Stomach smooth muscle (tissue), 2 donors: ENCODE data around the gene MCTP1.
"Not testable (repeated sequence)": the region's sequence is repeated elsewhere in the genome, so short reads cannot be mapped to it uniquely, and the experiment has no call there.

ENCODE experiments used
- H3K27ac ChIP-seq: one replicate; pipeline ENCODE4 v1.7.0; 2013; ENCODE audit warnings: mild to moderate bottlenecking, low read length, inconsistent platforms
- H3K27me3 ChIP-seq, 2 donors: one replicate each; pipeline ENCODE4 v1.7.0; 2013; ENCODE audit warnings: low read length in 2 of 2; ENCODE audit not compliant: insufficient read depth in 2 of 2, control insufficient read depth in 1 of 2
- H3K36me3 ChIP-seq, 2 donors: one replicate each; pipeline ENCODE4 v1.7.0; 2013; ENCODE audit warnings: low read length in 2 of 2; ENCODE audit not compliant: control insufficient read depth in 2 of 2, insufficient read depth in 2 of 2
- H3K4me1 ChIP-seq: one replicate; pipeline ENCODE4 v1.7.0; 2013; ENCODE audit warnings: low read length; ENCODE audit not compliant: control insufficient read depth, insufficient read depth
- H3K4me3 ChIP-seq, 2 donors: one replicate each; pipeline ENCODE4 v1.7.0; 2013; ENCODE audit warnings: low read length in 2 of 2
- H3K9ac ChIP-seq, 2 donors: one replicate each; pipeline ENCODE4 v1.7.0; 2013; ENCODE audit warnings: low read length in 2 of 2, mild to moderate bottlenecking in 1 of 2
- H3K9me3 ChIP-seq, 2 donors: one replicate each; pipeline ENCODE4 v1.7.0; 2013; ENCODE audit warnings: low read length in 2 of 2; ENCODE audit not compliant: control insufficient read depth in 2 of 2
- donor health status: healthy.
- donor health status: Pancreatic carcinoma.

The MCTP1 gene

DNA sequence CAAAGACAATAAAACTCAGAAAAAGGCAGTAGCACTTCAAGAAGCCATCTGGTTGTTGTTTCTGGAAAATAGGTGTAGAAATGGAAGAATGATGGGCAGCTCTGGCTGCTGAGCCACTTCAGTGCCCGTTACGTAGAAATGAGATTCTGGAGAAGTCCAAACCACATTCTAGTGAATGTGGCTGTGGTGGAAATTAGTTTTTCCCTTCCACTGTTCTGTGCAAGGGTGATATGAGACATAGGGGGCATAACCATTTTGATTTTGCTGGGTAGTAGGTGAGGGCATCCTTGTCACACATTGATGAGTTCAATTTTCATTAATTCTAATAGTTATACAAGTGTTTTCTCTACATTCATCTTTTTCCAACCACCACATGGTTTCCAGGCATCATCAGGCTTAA lies 275.1 kb downstream of the MCTP1 start:
- H3K9me3 ChIP-seq: peaks cover 0 to 3% of the 10 kb centered on the region in 2 donors
- no peaks in the 10 kb centered on the region for H3K27me3 ChIP-seq
- no peaks in the 10 kb centered on the region for H3K36me3 ChIP-seq
- no peaks in the 10 kb centered on the region for H3K4me1 ChIP-seq
- H3K9ac ChIP-seq: no peak overlapping the region
- no peak overlapping the region for H3K27ac ChIP-seq
- no peak overlapping the region for H3K4me3 ChIP-seq

DNA sequence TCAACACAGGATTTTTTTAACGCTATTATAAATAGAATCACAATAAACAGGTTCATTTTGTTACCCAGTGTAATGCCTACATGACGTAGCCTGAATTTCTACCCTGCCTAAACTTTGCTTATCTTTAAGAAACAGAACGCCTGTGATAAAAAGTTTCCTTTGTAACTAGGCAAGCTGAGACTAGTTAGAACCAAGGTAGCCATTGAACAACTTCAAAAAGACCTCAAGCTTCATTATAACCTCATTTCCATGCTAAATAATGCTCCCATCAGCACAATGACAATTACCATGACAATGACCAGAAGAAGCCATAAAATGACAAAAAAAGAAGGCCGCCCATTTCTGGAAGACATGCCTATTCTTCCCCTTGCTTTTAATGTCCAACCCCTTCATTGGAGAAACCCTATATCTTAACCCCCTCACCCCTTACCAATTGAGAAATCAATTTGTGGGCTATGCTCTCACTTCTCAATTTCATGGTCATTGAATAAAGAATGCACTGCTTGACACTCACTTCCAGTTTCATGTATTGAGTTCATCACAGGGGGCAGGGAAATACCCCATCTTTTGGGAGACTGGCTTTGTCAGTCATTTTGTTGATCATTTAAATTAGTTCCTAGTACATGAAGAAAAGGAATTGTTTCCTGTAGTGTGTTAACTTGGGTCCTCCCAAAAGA lies 276.8 kb downstream of the MCTP1 start:
- Histone ChIP-seq H3K4me1 (no peaks in the 10 kb centered on the region), H3K9ac (no peak overlapping the region), H3K4me3 (no peak overlapping the region), H3K27me3 (no peaks in the 10 kb centered on the region), H3K27ac (no peak overlapping the region), H3K9me3 (no peaks in the 10 kb centered on the region), H3K36me3 (no peaks in the 10 kb centered on the region)

GRCh38 chr5:95005811-95006210 lies 279.1 kb downstream of the MCTP1 start:
- Histone ChIP-seq H3K9ac (no peak overlapping the region), H3K27ac (no peak overlapping the region), H3K9me3 (no peaks in the 10 kb centered on the region), H3K4me1 (no peaks in the 10 kb centered on the region), H3K36me3 (no peaks in the 10 kb centered on the region), H3K4me3 (no peak overlapping the region), H3K27me3 (no peaks in the 10 kb centered on the region)

DNA sequence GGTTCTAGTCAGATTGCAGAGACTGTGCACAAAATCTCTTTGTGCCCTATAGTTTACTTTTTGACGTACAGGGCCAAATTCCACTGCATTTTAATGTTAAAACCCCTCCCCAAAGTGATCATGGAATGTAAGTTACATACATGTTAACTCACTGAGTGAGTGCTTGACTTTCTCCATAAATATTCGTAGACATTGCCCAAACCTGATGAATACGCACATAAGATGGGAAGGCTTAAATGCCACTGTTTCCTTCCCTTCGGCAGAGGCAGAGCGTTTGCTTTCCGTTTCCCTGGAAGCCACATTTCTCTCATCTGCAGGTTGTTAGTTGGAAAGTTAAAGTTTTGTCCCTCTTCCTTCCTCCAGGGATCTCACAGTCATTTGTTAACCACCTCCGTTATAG lies 286.2 kb downstream of the MCTP1 start:
- H3K4me1 ChIP-seq: no peaks in the 10 kb centered on the region
- no peak overlapping the region for H3K27ac ChIP-seq
- no peaks in the 10 kb centered on the region for H3K9me3 ChIP-seq
- H3K27me3 ChIP-seq: no peaks in the 10 kb centered on the region
- no peaks in the 10 kb centered on the region for H3K36me3 ChIP-seq
- no peak overlapping the region for H3K9ac ChIP-seq
- no peak overlapping the region for H3K4me3 ChIP-seq

DNA sequence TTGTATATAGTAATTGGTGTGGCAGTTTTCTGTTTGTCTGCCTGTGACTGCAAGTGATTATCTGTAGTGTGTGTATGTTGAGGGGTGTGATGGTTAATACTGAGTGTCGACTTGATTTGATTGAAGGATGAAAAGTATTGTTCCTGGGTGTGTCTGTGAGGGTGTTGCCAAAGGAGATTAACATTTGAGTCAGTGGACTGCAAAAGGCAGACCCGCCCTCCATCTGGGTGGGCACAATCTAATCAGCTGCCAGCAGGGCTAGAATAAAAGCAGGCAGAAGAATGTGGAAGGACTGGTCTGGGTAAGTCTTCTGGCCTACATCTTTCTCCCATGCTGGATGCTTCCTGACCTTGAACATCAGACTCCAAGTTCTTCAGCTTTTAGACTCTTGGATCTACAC lies 290.4 kb downstream of the MCTP1 start:
- H3K4me1 ChIP-seq, H3K36me3 ChIP-seq, H3K9me3 ChIP-seq, H3K9ac ChIP-seq, H3K27me3 ChIP-seq, H3K4me3 ChIP-seq, H3K27ac ChIP-seq: not testable (repeated sequence)

GRCh38 chr5:94993491-94993890 lies 291.4 kb downstream of the MCTP1 start:
- Histone ChIP-seq H3K4me3 (no peak overlapping the region), H3K27ac (no peak overlapping the region), H3K9me3 (no peaks in the 10 kb centered on the region), H3K27me3 (no peaks in the 10 kb centered on the region), H3K9ac (no peak overlapping the region), H3K36me3 (no peaks in the 10 kb centered on the region), H3K4me1 (no peaks in the 10 kb centered on the region)

- Histone ChIP-seq H3K4me3 (no peak overlapping the region), H3K4me1 (no peaks in the 10 kb centered on the region), H3K27ac (no peak overlapping the region), H3K27me3 (no peaks in the 10 kb centered on the region), H3K36me3 (no peaks in the 10 kb centered on the region), H3K9ac (no peak overlapping the region), H3K9me3 (no peaks in the 10 kb centered on the region)
Measured at GRCh38 chr5:94992325-94992724, 292.6 kb downstream of the MCTP1 start.

DNA sequence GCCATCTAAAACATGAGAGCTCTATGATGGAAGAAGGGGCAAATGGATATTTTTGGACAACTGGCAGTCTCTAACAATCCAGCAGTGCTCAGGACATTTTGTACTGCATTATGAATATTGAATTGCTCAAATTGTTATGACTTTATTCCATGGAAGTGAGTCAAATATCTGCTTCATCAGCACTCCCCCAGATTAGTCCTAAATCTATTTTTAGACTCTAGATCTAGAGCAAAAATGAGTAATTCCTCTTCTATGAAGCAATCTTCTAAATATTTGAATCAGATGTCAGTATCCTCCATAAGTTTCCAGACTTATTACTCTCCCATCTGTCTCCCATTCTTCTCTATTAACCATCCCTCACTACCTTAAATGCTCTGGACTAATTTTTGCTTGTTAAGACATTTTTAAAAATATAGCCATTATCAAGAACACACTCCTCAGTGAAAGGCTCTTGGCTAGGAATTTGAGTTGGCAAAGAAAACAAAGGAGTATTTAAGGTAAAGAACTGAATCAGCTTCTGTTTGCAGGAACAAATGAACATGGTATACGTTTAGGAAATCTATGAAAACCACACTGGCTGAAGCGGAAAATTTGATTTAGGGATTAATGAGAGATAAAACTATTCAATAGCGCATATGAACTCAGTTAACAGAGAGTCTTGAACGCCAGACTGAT lies 300.9 kb downstream of the MCTP1 start:
- Histone ChIP-seq H3K36me3 (no peaks in the 10 kb centered on the region), H3K4me3 (no peak overlapping the region), H3K9ac (no peak overlapping the region), H3K27ac (no peak overlapping the region), H3K9me3 (no peaks in the 10 kb centered on the region), H3K27me3 (no peaks in the 10 kb centered on the region), H3K4me1 (no peaks in the 10 kb centered on the region)

DNA sequence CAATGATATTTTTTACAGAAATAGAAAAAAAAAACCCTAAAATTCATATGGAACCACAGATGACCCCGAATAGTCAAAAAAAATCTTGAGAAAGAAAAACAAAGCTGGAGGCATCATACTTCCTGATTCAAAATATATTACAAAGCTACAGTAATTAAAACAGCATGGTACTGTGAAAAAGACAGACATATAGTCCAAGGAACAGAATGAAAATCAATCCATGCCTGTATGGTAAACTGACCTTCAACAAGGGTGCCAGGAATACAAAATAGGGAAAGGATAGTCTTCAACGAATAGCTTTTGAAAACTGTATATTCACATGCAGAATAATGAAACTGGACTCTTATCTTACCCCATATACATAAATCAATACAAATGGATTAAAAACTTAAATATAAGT lies 307.5 kb downstream of the MCTP1 start:
- Histone ChIP-seq H3K9me3 (peaks cover 0 to 3% of the 10 kb centered on the region in 2 donors), H3K9ac (no peak overlapping the region), H3K4me3 (no peak overlapping the region), H3K27ac (no peak overlapping the region), H3K36me3 (no peaks in the 10 kb centered on the region), H3K27me3 (no peaks in the 10 kb centered on the region), H3K4me1 (no peaks in the 10 kb centered on the region)

- no peaks in the 10 kb centered on the region for H3K36me3 ChIP-seq
- H3K9me3 ChIP-seq: peaks cover 0 to 3% of the 10 kb centered on the region in 2 donors
- H3K27me3 ChIP-seq: no peaks in the 10 kb centered on the region
- H3K4me1 ChIP-seq: no peaks in the 10 kb centered on the region
- no peak overlapping the region for H3K4me3 ChIP-seq
- no peak overlapping the region for H3K9ac ChIP-seq
- no peak overlapping the region for H3K27ac ChIP-seq
Measured at GRCh38 chr5:94976853-94977252, 308.0 kb downstream of the MCTP1 start.

DNA sequence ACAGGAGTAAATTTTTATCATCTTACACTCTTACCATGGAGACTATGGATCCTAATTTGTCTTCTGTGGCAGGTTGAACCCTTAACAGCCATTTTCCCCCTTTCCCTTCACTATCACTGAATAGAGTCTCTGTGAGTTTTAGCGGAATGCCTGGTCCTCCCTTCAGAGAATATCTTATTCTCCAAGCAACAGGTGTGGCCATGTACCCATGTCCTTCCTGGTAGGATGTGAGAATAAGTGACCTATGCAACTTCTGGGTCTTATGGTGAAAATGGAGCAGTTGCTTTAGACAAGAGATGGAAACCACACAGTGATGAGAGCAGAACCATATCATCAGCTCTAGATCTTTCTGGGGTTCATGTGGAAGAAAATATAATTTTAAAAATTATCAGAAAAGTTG lies 312.6 kb downstream of the MCTP1 start:
- Histone ChIP-seq H3K4me3 (no peak overlapping the region), H3K9me3 (peaks cover 0 to 3% of the 10 kb centered on the region in 2 donors), H3K4me1 (no peaks in the 10 kb centered on the region), H3K36me3 (no peaks in the 10 kb centered on the region), H3K27me3 (no peaks in the 10 kb centered on the region), H3K9ac (no peak overlapping the region), H3K27ac (no peak overlapping the region)
